Measurements from ENCODE around the gene B3GNT9. TPM values are rescaled to one million over a fixed set of nuclear protein-coding genes. Genes with fewer than 3 reads are reported as not detected.

Gene B3GNT9
- total and polyA plus RNA-seq, 2 experiments from 2014 or later = 24.8 to 88.0 TPM

DNA sequence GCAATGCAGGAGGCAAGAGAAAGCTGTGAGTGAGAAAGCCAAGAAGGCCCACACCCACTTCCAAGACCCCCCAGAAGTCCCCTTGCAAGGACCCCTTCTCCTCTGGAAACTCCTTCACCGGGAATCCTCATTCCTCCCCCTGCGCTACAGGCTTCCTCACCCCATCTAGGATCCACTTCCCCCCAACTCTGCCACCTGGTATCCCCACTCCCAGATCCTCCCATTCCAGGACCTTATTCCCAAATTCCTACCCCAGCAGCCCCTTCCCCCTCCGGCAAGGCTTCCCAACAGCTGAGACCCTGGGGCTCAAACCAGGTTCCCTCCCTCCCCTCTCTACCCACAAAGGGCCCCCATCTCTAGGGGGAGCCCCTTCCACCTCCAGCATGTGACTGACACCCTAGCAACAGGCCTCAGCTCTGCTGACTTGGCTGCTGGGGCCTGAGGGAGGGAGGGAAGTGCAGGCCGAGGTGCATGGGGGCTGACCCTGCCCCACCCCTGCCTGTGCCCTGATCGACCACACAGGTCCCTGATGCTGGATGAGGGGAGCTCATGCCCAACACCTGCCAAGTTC, 15.9 kb upstream of the B3GNT9 start:
- no peak for TF ChIP-seq EZH2phosphoT487 (IDR thresholded peaks at IDR 0.05; ENCODE audit: insufficient read depth, low read depth)
- no peak for TF ChIP-seq EZH2 (IDR thresholded peaks at IDR 0.05; ENCODE audit: insufficient read depth, poor library complexity, severe bottlenecking)
- Histone ChIP-seq H3K27me3 (replicated peaks; ENCODE audit: insufficient read depth) (no peaks in the 10 kb centered on the region), H3K4me1 (ENCODE audit: insufficient read depth) (no peaks in the 10 kb centered on the region), H3K4me3 (no peak overlapping the region), H4K20me1 (ENCODE audit: insufficient read depth) (no peaks in the 10 kb centered on the region), H3K36me3 (ENCODE audit: low read depth) (no peaks in the 10 kb centered on the region), H2AFZ (no peak overlapping the region), H3K9me2 (ENCODE audit: insufficient read depth) (no peaks in the 10 kb centered on the region), H3K27ac (no peak overlapping the region), H3K9me3 (ENCODE audit: low read depth) (no peaks in the 10 kb centered on the region), H3K4me2 (ENCODE audit: unreplicated experiment) (no peak overlapping the region), H3F3A (ENCODE audit: insufficient read depth) (peaks cover 15% of the 10 kb centered on the region), H3K9ac (no peak overlapping the region), H3K79me2 (ENCODE audit: insufficient read depth) (no peaks in the 10 kb centered on the region)
- in situ Hi-C loops (cut with MboI) = loop anchor here (25.0 kb wide), 1 partner anchor 204 kb away; the partner anchor contains the start of gene CES3
- DNase-seq = no peak
- 75 to 80% methylated on average over 5 of the region's 5 CpGs for WGBS, 2 experiments (ENCODE audit: low coverage in 1 of 2, low lambda C conversion rate in 2 of 2, missing lambda C conversion rate in 2 of 2)

DNA sequence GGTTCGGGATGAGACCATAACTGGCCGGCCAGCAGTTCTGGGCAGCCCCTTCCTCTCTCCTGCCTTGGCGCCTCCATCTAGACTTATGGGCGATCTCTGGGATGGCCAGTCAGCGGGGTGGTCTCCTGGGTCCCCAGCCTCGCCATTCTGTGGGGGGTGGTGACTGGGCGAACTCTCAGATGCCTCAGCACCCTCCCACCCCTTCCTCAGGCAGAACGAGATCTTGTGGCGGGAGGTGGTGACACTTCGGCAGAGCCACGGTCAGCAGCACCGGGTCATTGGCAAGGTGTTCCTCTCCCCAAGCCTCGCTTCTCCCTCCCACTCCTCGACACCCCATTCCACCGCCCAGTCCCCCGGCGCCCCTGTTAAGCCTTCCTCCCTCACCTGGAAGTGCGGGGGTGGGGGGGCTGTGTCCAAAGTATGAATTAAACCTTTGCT, 15.3 kb upstream of the B3GNT9 start:
- no peak overlapping the region for H2AFZ ChIP-seq
- H3K36me3 ChIP-seq (ENCODE audit: low read depth) = no peaks in the 10 kb centered on the region
- no peak overlapping the region for H3K4me2 ChIP-seq (ENCODE audit: unreplicated experiment)
- no peaks in the 10 kb centered on the region for H4K20me1 ChIP-seq (ENCODE audit: insufficient read depth)
- no peak overlapping the region for H3K4me3 ChIP-seq
- no peaks in the 10 kb centered on the region for H3K9me3 ChIP-seq (ENCODE audit: low read depth)
- H3K4me1 ChIP-seq (ENCODE audit: insufficient read depth) = no peaks in the 10 kb centered on the region
- H3K9me2 ChIP-seq (ENCODE audit: insufficient read depth) = no peaks in the 10 kb centered on the region
- H3K27ac ChIP-seq = no peak overlapping the region
- TF ChIP-seq EZH2phosphoT487 (IDR thresholded peaks at IDR 0.05; ENCODE audit: insufficient read depth, low read depth) (no peak), EZH2 (IDR thresholded peaks at IDR 0.05; ENCODE audit: insufficient read depth, poor library complexity, severe bottlenecking) (no peak)
- no peaks in the 10 kb centered on the region for H3K27me3 ChIP-seq (replicated peaks; ENCODE audit: insufficient read depth)
- H3K9ac ChIP-seq = no peak overlapping the region
- DNase-seq = no peak
- in situ Hi-C loops (cut with MboI) = loop anchor here (25.0 kb wide), 1 partner anchor 204 kb away; the partner anchor contains the start of gene CES3
- peaks cover 10% of the 10 kb centered on the region for H3F3A ChIP-seq (ENCODE audit: insufficient read depth)
- 76 to 80% methylated on average over 14 to 18 of the region's 18 CpGs for WGBS, 2 experiments (ENCODE audit: low coverage in 1 of 2, low lambda C conversion rate in 2 of 2, missing lambda C conversion rate in 2 of 2)
- H3K79me2 ChIP-seq (ENCODE audit: insufficient read depth) = no peaks in the 10 kb centered on the region

DNA sequence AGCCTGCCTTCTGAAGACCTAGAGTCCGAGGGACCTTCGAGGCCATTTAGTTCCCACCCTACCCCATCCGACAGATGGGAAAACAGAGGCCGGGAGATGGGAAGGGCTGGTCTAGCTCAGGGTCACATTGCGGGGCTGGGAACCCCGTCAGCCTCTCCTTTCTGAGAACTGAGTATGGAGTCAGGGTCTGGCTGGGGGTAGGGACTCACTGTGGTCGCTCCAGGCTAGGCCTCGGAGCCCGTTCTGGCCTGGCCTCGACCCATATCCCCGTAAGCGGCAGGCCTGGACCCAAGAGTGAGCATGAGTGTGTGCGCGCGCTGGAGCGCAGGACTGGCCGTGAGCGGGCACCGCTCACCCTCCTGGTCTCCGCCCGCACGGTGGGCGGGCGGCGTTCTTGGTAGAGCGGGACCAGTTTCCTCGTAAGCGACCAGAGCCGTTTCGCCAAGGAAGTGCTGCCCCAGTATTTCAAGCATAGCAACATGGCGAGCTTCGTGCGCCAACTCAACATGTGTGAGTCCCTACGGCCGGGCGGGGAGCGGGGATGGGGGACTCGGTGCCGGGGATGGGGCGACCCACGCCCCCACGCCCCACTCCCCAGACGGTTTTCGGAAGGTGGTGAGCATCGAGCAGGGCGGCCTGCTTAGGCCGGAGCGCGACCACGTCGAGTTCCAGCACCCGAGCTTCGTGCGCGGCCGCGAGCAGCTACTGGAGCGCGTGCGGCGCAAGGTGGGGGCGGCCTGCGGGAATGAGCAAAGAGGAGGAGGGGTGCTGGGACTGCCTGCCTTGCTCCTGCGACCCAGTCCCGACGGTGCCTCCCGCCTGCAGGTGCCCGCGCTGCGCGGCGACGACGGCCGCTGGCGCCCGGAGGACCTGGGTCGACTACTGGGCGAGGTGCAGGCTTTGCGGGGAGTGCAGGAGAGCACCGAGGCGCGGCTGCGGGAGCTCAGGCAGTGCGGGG, 14.6 kb upstream of the B3GNT9 start:
- WGBS, 2 experiments (ENCODE audit: low coverage in 1 of 2, low lambda C conversion rate in 2 of 2, missing lambda C conversion rate in 2 of 2) = 31% methylated on average over 80 to 85 of the region's 85 CpGs
- no peak for TF ChIP-seq EZH2 (IDR thresholded peaks at IDR 0.05; ENCODE audit: insufficient read depth, poor library complexity, severe bottlenecking)
- no peak for TF ChIP-seq EZH2phosphoT487 (IDR thresholded peaks at IDR 0.05; ENCODE audit: insufficient read depth, low read depth)
- peak overlapping the region; percentile 49; the same call in 1 of the 2 replicates for H3K4me3 ChIP-seq
- no peak overlapping the region for H3K9ac ChIP-seq
- H3K27ac ChIP-seq = no peak overlapping the region
- no peaks in the 10 kb centered on the region for H3K9me3 ChIP-seq (ENCODE audit: low read depth)
- DNase-seq = peak; percentile 45
- no peaks in the 10 kb centered on the region for H3K4me1 ChIP-seq (ENCODE audit: insufficient read depth)
- H3F3A ChIP-seq (ENCODE audit: insufficient read depth) = peaks cover 5% of the 10 kb centered on the region; the same call in 1 of the 2 replicates
- no peaks in the 10 kb centered on the region for H4K20me1 ChIP-seq (ENCODE audit: insufficient read depth)
- no peak overlapping the region for H2AFZ ChIP-seq
- no peaks in the 10 kb centered on the region for H3K9me2 ChIP-seq (ENCODE audit: insufficient read depth)
- H3K36me3 ChIP-seq (ENCODE audit: low read depth) = no peaks in the 10 kb centered on the region
- H3K79me2 ChIP-seq (ENCODE audit: insufficient read depth) = 0 out of 2 replicates have a peak, but pooled peaks cover 1% of the 10 kb centered on the region
- in situ Hi-C loops (cut with MboI) = loop anchor here (25.0 kb wide), 1 partner anchor 203 kb away; the partner anchor contains the start of gene CES3
- no peak overlapping the region for H3K4me2 ChIP-seq (ENCODE audit: unreplicated experiment)
- H3K27me3 ChIP-seq (replicated peaks; ENCODE audit: insufficient read depth) = no peaks in the 10 kb centered on the region

DNA sequence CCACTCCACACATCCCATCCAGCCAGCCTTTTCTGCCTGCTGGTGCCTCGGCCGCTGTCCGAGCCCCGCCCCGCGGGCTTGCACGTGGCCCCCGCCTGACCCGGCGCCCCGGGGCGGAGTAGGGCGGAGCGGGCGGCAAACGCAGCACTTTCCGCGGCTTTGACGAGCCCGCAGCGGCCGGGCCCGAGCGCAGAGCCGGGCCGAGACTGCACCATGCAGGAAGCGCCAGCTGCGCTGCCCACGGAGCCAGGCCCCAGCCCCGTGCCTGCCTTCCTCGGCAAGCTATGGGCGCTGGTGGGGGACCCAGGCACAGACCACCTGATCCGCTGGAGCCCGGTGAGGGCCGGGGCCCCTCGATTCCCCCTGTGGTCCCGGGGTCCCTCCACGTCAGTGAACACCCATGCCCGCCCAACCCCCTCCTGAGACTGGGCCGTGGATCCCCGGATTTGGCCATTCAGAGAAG, 13.8 kb upstream of the B3GNT9 start, which contains the start of gene HSF4:
HSF4 (plus strand) TSS at position 147 of the 463 bp plus-strand sequence; CDS start at position 214, 67 bp downstream.
- peak; percentile 78 for DNase-seq
- Histone ChIP-seq H3K9ac (peak within 1 kb of the TSS; percentile 21; the same call in 1 of the 2 replicates), H3K4me2 (ENCODE audit: unreplicated experiment) (peak within 1 kb of the TSS; percentile 69), H3K9me2 (ENCODE audit: insufficient read depth) (no peaks in the 10 kb centered on the region), H2AFZ (0 out of 2 replicates have a peak within 1 kb of the TSS, but pooled peaks have one; percentile 50), H3K4me1 (ENCODE audit: insufficient read depth) (no peaks in the 10 kb centered on the region), H3F3A (ENCODE audit: insufficient read depth) (no peaks in the 10 kb centered on the region), H3K36me3 (ENCODE audit: low read depth) (no peaks in the 10 kb centered on the region), H3K27me3 (replicated peaks; ENCODE audit: insufficient read depth) (no peaks in the 10 kb centered on the region), H3K4me3 (peak within 1 kb of the TSS; percentile 49), H3K9me3 (ENCODE audit: low read depth) (no peaks in the 10 kb centered on the region), H4K20me1 (ENCODE audit: insufficient read depth) (no peaks in the 10 kb centered on the region), H3K27ac (no peak within 1 kb of the TSS), H3K79me2 (ENCODE audit: insufficient read depth) (0 out of 2 replicates have a peak, but pooled peaks cover 4% of the 10 kb centered on the region)
- in situ Hi-C loops (cut with MboI) = loop anchor here (25.0 kb wide), 1 partner anchor 202 kb away; the partner anchor contains the start of gene CES3
- TF ChIP-seq EZH2phosphoT487 (IDR thresholded peaks at IDR 0.05; ENCODE audit: insufficient read depth, low read depth) = no peak
- no peak for TF ChIP-seq EZH2 (IDR thresholded peaks at IDR 0.05; ENCODE audit: insufficient read depth, poor library complexity, severe bottlenecking)
- WGBS, 2 experiments (ENCODE audit: low coverage in 1 of 2, low lambda C conversion rate in 2 of 2, missing lambda C conversion rate in 2 of 2) = 6 to 10% methylated on average over 11 to 41 of the region's 41 CpGs
